ENCODE measurements around the gene FGFBP3.

The FGFBP3 gene

GRCh38 chr10:91856637-91857036, 52.6 kb downstream of the FGFBP3 start:
- no peak for DNase-seq (ENCODE audit: low read depth in 3 of 3)

Measured in stimulated activated CD4-positive, alpha-beta T cell treated with anti-CD3 and anti-CD28 coated beads, TNF-alpha, amount 100 ng/mL, for 4 hours (primary cell).